ENCODE results near the gene PDZD4.
A peak's percentile ranks its signal among the peaks of the same experiment; 100 is the strongest.

Gene PDZD4

GRCh38 chrX:153805436-153805835, 24.9 kb downstream of the PDZD4 start:
- DNase-seq (ENCODE audit: low spot score) = no peak

GRCh38 chrX:153804621-153805020, 25.7 kb downstream of the PDZD4 start:
- DNase-seq (ENCODE audit: low spot score) = no peak

GRCh38 chrX:153804100-153804595, 26.2 kb downstream of the PDZD4 start:
- DNase-seq (ENCODE audit: low spot score) = no peak

GRCh38 chrX:153803211-153804099, 26.9 kb downstream of the PDZD4 start:
- DNase-seq (ENCODE audit: low spot score) = no peak

GRCh38 chrX:153802513-153803045, 27.8 kb downstream of the PDZD4 start:
- no peak for DNase-seq (ENCODE audit: low spot score)

GRCh38 chrX:153801669-153802068, 28.7 kb downstream of the PDZD4 start:
- DNase-seq (ENCODE audit: low spot score) = no peak

- no peak for DNase-seq (ENCODE audit: low spot score)
Observed at GRCh38 chrX:153800746-153801145, 29.6 kb downstream of the PDZD4 start.

GRCh38 chrX:153800177-153800722, 30.1 kb downstream of the PDZD4 start:
- no peak for DNase-seq (ENCODE audit: low spot score)

GRCh38 chrX:153799326-153799725, 31.0 kb downstream of the PDZD4 start:
- DNase-seq (ENCODE audit: low spot score) = no peak

GRCh38 chrX:153797415-153798015, 32.8 kb downstream of the PDZD4 start:
- DNase-seq (ENCODE audit: low spot score) = no peak

- DNase-seq (ENCODE audit: low spot score) = no peak
Observed at GRCh38 chrX:153794897-153795816, 35.2 kb downstream of the PDZD4 start.

- DNase-seq (ENCODE audit: low spot score) = peak; percentile 93
Observed at GRCh38 chrX:153794018-153794896, 36.1 kb downstream of the PDZD4 start, which contains the start of the genes IDH3G and SSR4. TSS of gene IDH3G (minus strand) at chrX:153794375. CDS start at chrX:153794326, 49 bp downstream. TSS of gene SSR4 (plus strand) at chrX:153794668. CDS start at chrX:153794688, 20 bp downstream.

- no peak for DNase-seq (ENCODE audit: low spot score)
Observed at GRCh38 chrX:153793291-153793690, 37.1 kb downstream of the PDZD4 start.

- DNase-seq (ENCODE audit: low spot score) = no peak
Observed at GRCh38 chrX:153792368-153792767, 38.0 kb downstream of the PDZD4 start.

GRCh38 chrX:153791104-153791852, 39.1 kb downstream of the PDZD4 start:
- no peak for DNase-seq (ENCODE audit: low spot score)

- no peak for DNase-seq (ENCODE audit: low spot score)
Observed at GRCh38 chrX:153789654-153790053, 40.7 kb downstream of the PDZD4 start.

- no peak for DNase-seq (ENCODE audit: low spot score)
Observed at GRCh38 chrX:153786669-153787068, 43.7 kb downstream of the PDZD4 start.

- no peak for DNase-seq (ENCODE audit: low spot score)
Observed at GRCh38 chrX:153784325-153784967, 45.9 kb downstream of the PDZD4 start.

GRCh38 chrX:153783378-153784013, 46.8 kb downstream of the PDZD4 start:
- DNase-seq (ENCODE audit: low spot score) = no peak

Data from CD4-positive, alpha-beta T cell treated with Interleukin-6 at 100 ng/mL for 8 hours (primary cell).